ENCODE results near the gene FUT1.
"Not testable (repeated sequence)": the region's sequence is repeated elsewhere in the genome, so short reads cannot be mapped to it uniquely, and the experiment has no call there.

FUT1 gene

GRCh38 chr19:48718106-48718505, 34.3 kb downstream of the FUT1 start:
- not testable (repeated sequence) for DNase-seq (ENCODE audit: low read depth in 3 of 3)

- no peak for DNase-seq (ENCODE audit: low read depth in 3 of 3)
These were observed 35.7 kb downstream of the FUT1 start for GRCh38 chr19:48716562-48717291.

- no peak for DNase-seq (ENCODE audit: low read depth in 3 of 3)
These were observed 36.7 kb downstream of the FUT1 start for GRCh38 chr19:48715681-48716171.

- DNase-seq (ENCODE audit: low read depth in 3 of 3) = no peak
These were observed 37.4 kb downstream of the FUT1 start for GRCh38 chr19:48714759-48715675.

- DNase-seq (ENCODE audit: low read depth in 3 of 3) = peak; percentile 97 to 98 (median 97)
These were observed 38.3 kb downstream of the FUT1 start for GRCh38 chr19:48713864-48714755.

- no peak for DNase-seq (ENCODE audit: low read depth in 3 of 3)
These were observed 39.2 kb downstream of the FUT1 start for GRCh38 chr19:48713041-48713863.

GRCh38 chr19:48711106-48711662, 41.3 kb downstream of the FUT1 start:
- DNase-seq (ENCODE audit: low read depth in 3 of 3) = no peak

GRCh38 chr19:48708471-48708870, 44.0 kb downstream of the FUT1 start:
- DNase-seq (ENCODE audit: low read depth in 3 of 3) = no peak

- no peak for DNase-seq (ENCODE audit: low read depth in 3 of 3)
These were observed 47.0 kb downstream of the FUT1 start for GRCh38 chr19:48705431-48705830.

- no peak for DNase-seq (ENCODE audit: low read depth in 3 of 3)
These were observed 49.1 kb downstream of the FUT1 start for GRCh38 chr19:48703316-48703715.

- DNase-seq (ENCODE audit: low read depth in 3 of 3) = no peak
These were observed 49.7 kb downstream of the FUT1 start for GRCh38 chr19:48702701-48703100.

- no peak for DNase-seq (ENCODE audit: low read depth in 3 of 3)
These were observed 54.4 kb downstream of the FUT1 start for GRCh38 chr19:48698046-48698445.

Data from stimulated activated CD4-positive, alpha-beta T cell treated with anti-CD3 and anti-CD28 coated beads, TNF-alpha, amount 100 ng/mL, for 48 hours (primary cell).